Measurements from ENCODE around the gene SF3B3. TPM values are rescaled to one million over a fixed set of nuclear protein-coding genes. Genes with fewer than 3 reads are reported as not detected.

SF3B3 gene
- total and polyA plus RNA-seq, 2 of the 13 experiments (the other 11 are each of a cell fraction or from before 2014, with no cell fraction given): 157 to 500 TPM

DNA sequence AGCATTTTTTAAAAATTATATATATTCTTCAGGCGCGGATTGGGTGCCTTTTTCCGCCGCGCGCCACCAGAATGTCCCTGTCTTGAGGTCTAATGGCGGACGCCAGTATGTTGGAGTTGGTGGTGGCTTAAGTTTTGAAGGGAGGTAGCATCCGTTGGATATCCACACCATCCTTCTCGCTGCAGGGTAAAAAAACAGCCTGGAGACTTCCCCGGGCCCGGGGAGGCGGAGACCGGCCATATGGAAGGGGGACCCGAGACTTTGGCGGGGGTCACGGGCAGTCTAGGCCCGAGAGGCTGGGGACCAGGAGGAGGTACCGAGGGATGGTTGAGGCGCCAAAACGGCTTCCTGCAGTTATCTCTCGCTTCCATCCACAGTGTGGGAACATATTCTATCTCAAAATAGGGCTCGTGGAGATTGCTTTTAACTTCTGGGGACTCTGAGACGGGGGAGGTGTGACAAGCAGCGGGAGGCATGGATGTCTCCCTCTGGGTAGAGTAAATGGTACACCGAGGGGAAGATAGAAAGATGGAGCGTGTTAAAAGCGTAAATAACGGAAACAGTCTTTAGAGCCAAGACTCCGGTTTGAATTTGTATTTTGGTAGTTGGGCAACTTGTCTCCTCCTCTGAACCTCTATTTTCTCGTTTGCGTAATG is at the start of gene SF3B3 (continued):
- TF ChIP-seq, protein P1, sequence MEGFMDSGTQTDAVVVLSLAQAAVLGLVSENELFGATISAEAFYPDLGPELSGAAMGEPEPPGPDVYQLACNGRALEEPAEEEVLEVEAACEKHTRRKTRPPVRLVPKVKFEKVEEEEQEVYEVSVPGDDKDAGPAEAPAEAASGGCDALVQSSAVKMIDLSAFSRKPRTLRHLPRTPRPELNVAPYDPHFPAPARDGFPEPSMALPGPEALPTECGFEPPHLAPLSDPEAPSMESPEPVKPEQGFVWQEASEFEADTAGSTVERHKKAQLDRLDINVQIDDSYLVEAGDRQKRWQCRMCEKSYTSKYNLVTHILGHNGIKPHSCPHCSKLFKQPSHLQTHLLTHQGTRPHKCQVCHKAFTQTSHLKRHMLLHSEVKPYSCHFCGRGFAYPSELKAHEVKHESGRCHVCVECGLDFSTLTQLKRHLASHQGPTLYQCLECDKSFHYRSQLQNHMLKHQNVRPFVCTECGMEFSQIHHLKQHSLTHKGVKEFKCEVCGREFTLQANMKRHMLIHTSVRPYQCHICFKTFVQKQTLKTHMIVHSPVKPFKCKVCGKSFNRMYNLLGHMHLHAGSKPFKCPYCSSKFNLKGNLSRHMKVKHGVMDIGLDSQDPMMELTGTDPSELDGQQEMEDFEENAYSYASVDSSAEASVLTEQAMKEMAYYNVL (CRISPR knock-in tag; IDR thresholded peaks at IDR 0.05; ENCODE audit: borderline replicate concordance): peak; percentile 44; the same call in 1 of the 2 replicates
- TF ChIP-seq DRAP1 (CRISPR knock-in tag; IDR thresholded peaks at IDR 0.05): peak; percentile 82
- TF ChIP-seq ZNF777 (CRISPR knock-in tag; IDR thresholded peaks at IDR 0.05): 0 out of 2 replicates have a peak, but pooled peaks have one; percentile 47
- peak; percentile 10; the same call in 1 of the 2 replicates for TF ChIP-seq AHDC1 (CRISPR knock-in tag; IDR thresholded peaks at IDR 0.05; ENCODE audit: borderline replicate concordance)
- TF ChIP-seq ZFP37 (CRISPR knock-in tag; IDR thresholded peaks at IDR 0.05; ENCODE audit: borderline replicate concordance): peak; percentile 38; the same call in 1 of the 2 replicates
- TF ChIP-seq ZNF761 (CRISPR knock-in tag; conservative IDR thresholded peaks at IDR 0.05): no peak
- TF ChIP-seq POLR2AphosphoS2 (IDR thresholded peaks at IDR 0.05; ENCODE audit: low read depth, low read length): peak; percentile 94
- peak; percentile 87; the same call in 1 of the 2 replicates for TF ChIP-seq BRD4 (CRISPR knock-in tag; IDR thresholded peaks at IDR 0.05)
- TF ChIP-seq, protein P2, sequence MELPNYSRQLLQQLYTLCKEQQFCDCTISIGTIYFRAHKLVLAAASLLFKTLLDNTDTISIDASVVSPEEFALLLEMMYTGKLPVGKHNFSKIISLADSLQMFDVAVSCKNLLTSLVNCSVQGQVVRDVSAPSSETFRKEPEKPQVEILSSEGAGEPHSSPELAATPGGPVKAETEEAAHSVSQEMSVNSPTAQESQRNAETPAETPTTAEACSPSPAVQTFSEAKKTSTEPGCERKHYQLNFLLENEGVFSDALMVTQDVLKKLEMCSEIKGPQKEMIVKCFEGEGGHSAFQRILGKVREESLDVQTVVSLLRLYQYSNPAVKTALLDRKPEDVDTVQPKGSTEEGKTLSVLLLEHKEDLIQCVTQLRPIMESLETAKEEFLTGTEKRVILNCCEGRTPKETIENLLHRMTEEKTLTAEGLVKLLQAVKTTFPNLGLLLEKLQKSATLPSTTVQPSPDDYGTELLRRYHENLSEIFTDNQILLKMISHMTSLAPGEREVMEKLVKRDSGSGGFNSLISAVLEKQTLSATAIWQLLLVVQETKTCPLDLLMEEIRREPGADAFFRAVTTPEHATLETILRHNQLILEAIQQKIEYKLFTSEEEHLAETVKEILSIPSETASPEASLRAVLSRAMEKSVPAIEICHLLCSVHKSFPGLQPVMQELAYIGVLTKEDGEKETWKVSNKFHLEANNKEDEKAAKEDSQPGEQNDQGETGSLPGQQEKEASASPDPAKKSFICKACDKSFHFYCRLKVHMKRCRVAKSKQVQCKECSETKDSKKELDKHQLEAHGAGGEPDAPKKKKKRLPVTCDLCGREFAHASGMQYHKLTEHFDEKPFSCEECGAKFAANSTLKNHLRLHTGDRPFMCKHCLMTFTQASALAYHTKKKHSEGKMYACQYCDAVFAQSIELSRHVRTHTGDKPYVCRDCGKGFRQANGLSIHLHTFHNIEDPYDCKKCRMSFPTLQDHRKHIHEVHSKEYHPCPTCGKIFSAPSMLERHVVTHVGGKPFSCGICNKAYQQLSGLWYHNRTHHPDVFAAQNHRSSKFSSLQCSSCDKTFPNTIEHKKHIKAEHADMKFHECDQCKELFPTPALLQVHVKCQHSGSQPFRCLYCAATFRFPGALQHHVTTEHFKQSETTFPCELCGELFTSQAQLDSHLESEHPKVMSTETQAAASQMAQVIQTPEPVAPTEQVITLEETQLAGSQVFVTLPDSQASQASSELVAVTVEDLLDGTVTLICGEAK (IDR thresholded peaks at IDR 0.05): no peak
- TF ChIP-seq, protein P2 (CRISPR knock-in tag; IDR thresholded peaks at IDR 0.05): peak; percentile 24; the same call in 1 of the 2 replicates
- TF ChIP-seq FIP1L1 (IDR thresholded peaks at IDR 0.05; ENCODE audit: borderline replicate concordance, insufficient read depth, low read depth, low read length): no peak
